GM12878 (cell line): Measurements from ENCODE around the gene TTC9B.

ENCODE experiments used
- EED ChIP-seq: sonication (generic); IDR thresholded peaks from 2 replicates; pipeline ENCODE4 v1.6.1; 2016; ENCODE audit warnings: antibody characterized with exemption, low read depth
- NBN ChIP-seq: fragments of 450-650 bp; IDR thresholded peaks from 2 replicates; pipeline ENCODE4 v1.6.1; 2016
- POLR2A ChIP-seq: IDR thresholded peaks from 2 replicates; pipeline ENCODE4 v1.6.1; 2011; ENCODE audit warnings: low read depth, mild to moderate bottlenecking, low read length

- TF ChIP-seq NBN (no peak), POLR2A (peak; percentile 23; the same call in 1 of the 2 replicates), EED (no peak)
Observed at GRCh38 chr19:40231057-40231456, 12.9 kb upstream of the TTC9B start.
